Stimulated activated CD4-positive, alpha-beta T cell treated with anti-CD3 and anti-CD28 coated beads, Interleukin-2, amount 100 ng/mL, for 48 hours (primary cell): ENCODE results near the gene ABLIM2.

Source experiments
- DNase-seq, 2 donors: peaks; one replicate each; pipeline ENCODE4 v3.0.0-alpha.2; 2020

Gene ABLIM2

DNA sequence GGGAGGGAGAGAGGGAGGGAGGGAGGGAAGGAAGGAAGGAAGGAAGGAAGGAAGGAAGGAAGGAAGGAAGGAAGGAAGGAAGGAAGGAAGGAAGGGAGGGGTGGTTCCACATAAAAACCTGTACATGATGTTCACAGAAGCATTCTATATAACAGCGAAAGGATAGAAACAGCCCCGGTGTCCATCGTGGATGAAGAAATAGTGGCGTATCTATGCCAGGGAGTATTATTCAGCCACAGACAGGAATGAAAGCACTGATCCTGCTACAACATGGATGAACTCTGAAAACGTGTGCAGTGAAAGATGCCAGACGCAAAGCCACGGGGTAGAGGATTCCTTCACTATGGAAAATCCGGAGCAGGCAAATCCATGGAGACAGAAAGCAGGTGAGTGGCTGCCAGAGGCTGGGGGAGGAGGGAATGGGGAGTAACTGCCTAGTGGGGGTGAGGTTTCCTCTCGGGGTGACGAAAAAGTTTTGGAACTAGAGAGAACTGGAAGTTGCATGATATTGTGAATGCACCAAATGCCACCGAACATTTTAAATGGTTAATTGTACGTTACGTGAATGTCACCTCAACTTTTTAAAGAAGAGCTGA, 92.2 kb downstream of the ABLIM2 start:
- DNase-seq: no peak

DNA sequence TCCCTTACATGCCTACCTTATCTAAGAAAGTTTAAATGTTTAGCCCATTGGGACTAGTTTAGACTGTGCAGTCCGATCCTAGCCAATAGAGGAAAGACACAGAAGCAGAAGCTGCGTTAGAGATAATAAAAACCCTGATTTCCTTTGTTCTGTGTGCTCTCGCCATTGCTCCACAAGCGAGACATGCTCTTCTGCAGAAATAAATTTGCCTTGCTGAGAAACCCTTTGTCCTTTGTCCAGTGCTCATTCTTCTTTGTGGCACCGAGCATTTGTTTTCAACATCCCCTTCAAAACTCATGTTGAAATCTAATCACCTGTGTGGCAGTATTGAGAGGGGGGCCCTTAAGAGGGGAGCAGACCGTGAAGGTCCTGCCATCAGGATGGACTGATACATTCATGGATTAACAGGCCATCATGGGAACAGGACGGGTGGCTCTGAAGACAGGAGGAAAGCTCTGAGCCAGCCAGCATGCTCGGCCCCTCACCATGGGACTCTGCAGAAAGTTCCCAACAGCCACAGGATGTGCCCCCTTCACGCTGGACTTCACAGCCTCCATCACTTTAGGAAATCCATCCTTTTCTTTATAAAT, 94.5 kb downstream of the ABLIM2 start:
- no peak for DNase-seq

DNA sequence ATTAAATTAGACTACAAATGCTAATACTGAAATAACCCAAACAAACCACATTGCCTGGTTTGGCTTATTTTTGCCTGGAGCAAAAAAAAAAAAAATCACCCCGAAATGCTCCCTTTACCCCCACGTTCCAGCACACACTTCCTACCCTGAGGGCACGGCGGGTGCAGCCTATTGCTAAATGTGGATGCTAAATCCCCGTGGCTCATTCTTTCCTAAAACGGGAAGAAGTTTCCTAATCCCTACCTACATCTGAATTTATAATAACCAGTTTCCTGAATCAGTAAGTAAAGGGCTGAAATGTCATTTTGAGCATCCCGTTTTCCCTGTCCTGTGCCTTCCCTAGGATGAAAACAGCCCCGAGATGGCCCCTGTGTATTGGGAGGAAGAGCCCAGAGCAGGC, 97.0 kb downstream of the ABLIM2 start:
- DNase-seq: no peak

DNA sequence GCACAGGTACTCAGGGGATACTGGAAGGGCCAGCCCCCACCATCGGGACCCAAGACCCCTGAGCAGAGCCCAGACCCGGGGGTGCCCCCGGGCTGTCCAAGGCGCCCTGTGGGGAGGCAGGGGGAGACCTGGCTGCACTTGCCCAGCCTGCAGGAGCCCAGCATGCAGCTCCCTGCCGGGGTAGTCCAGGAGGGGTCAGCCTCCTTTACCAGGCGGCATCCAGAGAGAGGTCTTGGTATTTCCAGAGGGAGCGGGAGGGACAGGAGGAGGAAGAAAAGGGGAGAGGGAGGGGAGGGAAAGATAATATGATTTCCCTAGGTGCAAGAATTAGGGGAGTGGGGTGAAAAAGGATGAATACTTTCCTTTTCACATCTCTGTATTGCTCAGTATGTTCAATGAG, 97.5 kb downstream of the ABLIM2 start:
- DNase-seq: no peak

DNA sequence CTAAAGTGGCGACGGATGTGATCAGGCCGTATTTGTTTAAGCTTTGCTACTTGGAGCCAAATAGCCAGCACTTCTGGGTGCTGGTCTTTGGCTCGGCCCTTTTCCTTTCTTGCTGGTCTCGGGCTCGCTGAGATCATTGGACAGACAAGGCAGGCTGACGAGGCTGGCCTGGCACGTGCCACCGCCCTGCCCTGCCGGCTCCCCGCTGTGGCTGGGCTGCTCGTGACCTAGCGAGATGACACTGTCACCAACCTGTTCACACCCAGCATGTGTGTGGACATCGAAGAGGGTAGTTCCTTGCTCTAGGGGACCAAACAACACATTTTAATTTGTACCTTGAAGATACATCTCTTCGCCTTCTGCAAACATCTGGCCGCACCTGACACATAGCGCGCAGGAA, 98.0 kb downstream of the ABLIM2 start:
- DNase-seq: no peak

DNA sequence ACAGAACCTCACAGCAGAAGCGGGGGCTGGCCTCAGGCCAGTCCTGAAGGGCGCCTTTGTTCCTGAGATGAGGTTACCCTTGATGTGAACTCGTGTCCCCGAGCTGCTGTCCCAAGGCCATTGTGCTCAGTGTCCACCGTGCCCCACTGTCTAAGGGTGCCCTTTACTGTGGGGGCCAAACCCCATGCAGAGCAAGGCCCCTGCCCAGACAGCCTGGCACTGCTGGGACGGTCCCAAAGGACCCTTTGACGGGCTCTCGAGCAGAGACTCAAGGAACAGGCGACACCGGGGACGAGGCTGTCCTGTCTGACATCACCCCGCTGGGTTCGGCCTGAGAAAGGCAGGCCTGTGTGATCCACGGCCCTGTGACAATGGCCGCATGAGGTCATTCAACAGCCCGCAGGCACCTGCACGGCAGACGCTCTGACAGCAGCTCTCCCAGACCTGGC, 100.6 kb downstream of the ABLIM2 start:
- DNase-seq: no peak

DNA sequence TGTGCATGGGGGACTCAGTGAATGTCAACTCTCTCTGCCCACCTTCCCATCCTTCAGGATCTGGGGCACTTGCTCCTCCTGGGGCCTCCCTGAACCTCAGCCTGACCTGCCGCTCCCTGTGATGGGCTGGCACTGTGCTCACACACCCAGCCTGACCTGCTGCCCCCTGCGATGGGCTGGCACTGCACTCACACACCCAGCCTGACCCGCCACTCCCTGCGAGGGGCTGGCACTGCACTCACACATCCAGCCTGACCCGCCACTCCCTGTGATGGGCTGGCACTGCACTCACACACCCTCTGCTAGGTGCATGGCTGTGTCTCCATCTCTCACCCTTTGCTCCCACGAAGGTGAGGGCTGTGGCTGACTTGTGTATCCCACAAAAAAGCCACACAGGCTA, 103.4 kb downstream of the ABLIM2 start:
- no peak for DNase-seq

DNA sequence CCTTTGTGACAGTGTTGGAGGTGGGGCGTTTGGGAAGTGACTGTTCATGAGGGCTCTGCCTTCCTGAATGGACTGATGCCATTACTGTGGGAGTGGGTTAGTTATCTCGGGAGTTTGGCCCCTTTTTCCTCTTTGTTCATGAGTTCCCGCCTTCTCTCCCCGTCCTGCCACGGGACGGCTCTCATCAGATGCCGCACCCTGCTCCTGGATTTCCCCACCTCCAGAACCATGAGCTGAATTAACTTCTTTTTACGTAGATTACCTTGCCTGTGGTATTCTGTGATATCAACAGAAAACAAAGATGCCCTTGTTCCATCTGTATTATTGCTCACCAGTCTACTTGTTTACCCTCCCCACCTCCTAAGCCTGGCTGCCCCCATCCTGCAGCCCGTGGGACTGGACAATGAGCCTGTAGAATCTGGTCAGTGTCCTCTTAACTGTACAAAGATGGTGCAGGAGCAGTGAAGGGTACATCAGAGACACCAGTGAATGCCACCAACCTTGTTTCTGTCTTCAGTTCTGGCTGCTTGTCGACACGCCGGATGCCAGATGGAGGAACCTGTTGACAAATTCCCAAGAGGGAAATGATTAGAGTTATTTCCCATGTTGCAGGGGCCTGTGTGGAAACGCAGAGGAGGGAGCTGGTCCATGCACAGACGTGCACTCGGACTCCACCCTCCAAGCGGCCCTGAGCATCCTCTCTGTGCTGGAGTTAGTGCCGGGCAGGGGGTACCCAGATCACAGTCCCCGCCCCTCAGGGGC, 104.7 kb downstream of the ABLIM2 start:
- no peak for DNase-seq

DNA sequence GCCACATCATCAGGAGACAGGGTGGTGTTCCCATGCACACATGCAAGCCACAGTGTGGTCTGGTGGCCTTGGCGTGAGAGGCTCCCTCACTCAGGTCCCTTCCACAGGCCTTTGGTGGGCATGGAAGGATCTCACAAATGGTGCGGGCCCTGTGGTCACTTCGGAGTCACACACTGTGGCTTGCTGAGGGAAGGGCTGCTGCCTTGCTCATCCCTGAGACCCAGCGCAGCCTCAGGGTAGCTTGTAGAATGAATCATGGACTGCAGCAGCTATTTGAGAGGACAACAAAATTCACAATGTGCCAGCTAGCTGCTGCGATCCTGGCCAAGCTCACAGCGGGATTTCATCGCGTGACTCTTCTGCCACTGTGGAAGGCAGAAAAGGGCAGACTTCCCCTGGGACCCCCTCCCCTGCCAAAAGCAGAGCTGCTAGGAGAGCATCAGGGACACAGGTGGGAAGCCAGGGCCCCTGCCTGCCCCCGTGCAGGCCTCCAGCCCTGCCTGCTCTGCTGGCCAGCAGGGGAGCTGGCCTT, 106.4 kb downstream of the ABLIM2 start:
- DNase-seq: no peak

DNA sequence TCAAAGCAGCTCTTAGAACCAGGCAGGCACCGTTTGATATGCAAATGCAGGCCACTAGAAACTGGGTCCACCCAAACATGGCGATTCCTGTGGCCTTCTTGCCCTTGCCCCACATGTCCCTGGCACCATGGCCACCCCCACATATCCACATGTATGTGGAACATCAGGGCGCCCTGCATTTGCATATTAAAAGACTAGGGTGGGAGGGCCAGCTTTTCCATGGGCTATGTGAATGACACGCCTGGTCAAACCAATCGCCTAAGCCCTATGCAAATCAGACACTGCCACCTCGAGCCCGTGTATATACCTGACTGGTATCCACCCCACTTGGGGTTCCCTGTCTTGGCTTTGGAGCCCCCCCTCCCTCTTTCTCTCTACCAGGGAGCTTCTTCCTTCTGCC, 107.0 kb downstream of the ABLIM2 start:
- DNase-seq: no peak

DNA sequence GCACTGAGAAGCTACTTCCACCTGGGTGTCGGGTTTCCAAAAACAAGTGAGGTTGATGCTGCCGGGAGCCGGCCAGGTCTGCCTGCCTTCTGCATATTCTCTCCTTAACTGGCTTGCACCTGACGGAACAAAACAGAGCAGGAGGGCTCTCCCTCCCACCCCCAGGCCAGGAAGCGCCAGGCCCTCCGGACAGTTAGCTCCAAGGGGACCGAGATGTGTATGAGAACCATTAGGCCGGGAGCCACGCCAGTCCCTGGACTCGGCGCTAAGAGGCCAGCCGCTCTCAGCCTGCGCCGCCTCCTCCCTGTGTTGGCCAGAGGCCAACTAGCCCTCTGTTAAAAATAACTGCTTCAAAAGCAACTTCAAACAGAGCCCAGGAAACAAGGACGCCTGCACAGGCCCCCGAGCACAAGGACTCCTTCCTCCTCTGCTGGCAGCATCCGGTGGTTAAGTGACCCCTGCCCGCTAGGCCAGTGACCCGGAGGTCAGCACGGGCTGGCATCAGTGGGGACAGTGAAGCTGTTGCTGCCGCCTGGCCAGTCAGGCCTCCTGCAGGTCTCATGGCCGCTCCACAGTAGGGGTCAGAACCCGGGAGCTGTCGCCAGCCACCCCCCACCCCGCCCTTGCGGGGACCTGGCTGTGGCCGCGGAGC, 107.9 kb downstream of the ABLIM2 start:
- no peak for DNase-seq

DNA sequence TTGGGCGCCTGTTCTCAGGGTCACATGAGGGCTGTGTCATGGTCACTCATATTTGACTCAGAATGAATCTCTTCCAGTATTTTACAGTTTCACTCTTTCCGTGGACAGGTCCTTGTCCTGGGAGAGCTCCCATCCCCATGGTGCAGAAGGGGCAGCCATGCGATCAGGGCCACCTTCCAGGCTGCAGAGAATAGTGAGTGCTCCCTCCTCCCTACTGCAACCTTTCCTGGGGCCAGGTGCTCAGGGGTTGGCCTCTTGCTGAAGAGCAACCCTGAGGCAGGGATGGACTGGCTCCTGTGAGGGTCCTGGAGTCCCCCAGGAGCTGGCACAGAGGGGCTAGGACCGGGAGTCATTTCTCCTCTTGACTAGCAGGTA, 108.4 kb downstream of the ABLIM2 start:
- DNase-seq: no peak

DNA sequence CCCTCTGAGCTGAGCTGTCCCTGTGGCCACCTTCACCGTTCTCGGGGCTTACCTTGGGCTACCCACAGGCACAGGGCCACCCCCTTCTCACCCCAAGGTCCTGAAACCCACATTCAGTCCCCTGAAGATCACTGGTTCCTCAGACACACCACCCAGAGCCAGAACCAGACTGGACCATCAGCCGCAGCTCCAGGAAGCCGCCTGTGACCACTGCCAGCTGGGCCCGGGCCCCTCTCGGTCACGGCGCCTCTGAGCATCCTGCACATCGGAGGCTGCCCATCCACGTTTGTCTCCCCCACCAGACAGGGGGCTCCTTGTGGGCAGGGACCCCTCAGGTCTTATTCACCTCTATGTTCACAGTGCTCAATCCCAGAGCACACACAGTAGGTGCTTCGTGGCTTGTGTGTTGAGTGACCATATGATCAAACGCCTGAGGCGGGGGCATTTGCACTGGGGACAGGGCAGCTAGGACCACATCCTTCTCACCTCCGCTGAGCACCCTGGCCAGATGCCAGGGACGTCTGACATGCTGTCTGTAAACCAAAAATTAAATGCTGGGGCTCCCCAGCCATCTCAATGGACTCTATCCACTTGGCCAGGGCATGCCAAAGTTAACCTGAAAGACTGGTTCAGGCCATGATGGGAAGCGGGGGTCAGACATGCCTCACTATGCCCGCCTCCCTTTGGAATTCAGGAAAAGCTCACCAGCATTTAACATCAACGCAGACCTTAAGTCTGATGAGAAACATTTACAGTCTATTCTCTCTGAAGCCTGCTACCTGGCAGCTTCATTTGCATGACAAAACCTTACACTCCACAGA, 109.5 kb downstream of the ABLIM2 start:
- no peak for DNase-seq

DNA sequence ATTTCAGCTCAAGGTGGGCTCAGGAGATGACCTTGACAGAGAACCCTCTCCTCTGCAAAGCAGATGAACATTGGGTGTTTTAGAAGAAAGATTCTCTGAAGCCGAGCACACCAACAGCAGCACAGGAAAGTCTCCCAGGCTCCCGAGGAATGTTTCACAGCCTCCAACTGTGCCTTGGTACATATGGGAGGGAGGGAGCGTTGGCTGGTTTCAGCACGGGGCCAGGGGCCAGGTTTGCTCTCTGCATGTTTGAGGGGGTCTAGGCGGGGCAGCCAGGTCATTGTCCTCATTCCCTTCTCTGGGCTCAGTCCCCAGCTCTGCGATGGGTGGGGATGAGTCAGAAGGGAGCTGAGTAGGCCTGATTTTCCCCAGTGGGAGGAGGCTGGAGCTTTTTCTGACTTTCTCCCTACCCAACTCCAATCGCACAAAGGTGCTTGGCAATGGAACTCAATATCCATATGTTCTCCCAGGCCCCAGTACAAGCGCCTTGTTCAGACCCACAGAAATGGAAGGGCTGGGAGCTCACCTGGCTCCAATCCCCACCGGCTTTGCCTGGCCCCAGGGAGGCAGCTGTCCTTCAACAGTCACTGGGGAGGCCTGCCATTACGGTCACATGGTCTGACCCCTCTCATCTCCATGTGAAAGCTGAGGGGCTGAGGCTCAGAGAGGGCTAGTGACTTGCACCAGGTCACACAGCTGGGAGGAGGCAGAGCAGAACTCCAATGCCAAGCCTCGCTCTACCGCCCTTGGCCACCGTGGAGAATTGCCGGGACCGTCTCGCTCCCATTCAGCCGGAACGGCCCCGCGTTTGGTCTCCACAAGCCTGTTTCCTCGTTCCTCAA, 110.6 kb downstream of the ABLIM2 start:
- no peak for DNase-seq

DNA sequence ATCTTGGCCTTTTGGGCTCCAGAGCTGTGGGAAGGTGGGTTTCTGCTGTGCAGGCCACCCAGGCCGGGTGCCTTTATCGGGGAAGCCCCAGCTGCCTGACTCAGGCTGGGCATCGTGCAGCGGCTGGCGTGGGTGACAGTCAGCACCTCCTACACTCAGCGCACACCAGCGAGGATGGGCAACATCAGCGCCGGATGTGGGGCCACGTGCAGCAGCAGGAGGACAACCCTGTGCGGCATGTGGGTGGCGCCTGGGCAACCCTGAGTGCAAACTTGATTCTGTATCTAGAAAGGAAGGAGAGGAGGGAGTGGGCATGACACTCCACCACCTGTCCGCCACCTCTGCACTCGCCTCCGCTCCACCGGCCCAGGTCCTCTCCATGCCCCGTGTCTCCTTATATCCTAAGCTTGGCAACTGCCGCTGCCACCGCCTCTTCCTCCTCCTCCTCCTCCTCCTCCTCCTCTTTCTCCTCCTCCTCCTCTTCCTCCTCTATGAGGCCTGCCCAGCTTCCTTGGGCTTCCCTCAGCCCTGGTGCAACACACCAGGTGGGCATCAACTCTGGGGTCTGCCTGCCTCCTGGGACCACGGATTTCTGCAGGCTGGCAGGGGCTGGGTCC, 111.6 kb downstream of the ABLIM2 start:
- DNase-seq: no peak

DNA sequence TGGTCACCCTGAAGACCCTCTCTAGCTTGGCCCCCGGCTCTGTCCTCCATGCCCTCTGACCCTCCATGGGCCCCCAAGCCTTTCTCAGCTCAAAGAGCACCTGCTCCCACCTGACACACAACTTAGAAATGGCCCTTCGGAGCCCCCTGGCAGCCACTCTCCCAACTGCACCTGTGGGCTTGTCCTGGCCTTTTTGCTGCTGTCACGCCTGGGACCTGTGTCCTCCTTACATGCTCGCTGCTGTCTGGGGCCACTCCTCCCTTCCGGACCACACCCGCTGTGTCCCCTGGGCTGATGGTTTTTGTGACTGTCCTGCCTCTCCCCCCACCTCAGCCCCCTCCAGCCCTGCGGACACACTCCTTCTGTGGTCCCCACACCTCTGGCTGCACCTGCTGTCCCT, 112.7 kb downstream of the ABLIM2 start:
- DNase-seq: no peak

DNA sequence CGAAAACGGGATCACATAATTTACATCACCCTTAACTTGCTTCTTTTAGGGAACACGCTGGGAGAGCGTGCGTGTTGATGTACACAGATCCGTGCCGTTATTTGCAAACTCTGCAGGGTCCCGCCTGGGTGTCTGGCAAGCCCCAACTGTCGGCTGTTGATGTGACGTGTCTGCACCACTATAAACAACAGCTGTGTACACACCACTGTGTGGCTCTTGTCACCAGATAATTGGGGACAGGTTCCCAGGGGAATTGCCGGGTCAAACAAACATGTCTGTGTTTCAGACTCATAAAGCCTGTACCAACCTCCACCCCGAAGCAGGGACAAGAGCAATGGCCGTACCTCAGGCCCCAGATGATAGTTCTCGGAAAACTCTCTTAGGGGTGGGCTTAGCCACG, 113.9 kb downstream of the ABLIM2 start:
- DNase-seq: no peak

DNA sequence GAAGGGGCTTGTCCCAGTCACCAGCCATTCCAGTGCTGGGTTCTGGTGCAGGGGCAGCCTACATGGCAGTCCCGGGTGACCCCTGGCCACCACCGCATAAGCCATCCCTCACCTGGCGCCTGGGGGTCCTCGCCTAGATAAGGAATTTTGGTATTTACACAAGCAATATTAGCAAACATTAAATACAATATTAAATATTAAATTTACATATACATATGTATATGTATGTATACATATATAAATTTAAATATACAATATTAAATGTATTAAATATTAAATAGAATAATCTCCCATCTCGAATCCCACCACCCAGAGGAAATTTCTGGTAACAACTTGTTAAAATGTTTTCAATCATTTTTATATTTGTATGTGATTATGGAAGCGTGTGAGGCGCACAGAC, 114.4 kb downstream of the ABLIM2 start:
- DNase-seq: no peak

DNA sequence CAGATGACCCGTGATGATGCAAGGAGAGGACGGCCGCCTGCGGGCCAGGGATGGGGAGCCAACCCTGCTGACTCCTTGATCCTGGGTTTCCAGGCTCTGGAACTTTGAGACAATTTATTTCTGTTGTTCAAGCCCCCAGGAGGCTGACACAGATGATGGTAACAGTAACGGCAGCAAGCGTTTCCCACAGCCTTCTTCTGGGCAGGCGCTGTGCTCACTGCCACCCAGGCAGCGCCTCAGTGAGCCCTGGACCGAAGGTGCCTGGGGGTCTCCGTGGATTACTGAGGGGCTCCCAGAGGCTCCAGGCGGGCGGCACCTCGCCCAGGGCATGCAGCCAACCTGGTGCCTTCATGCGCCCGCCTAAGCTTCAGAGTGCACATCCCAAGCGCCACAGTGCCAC, 115.0 kb downstream of the ABLIM2 start:
- no peak for DNase-seq

DNA sequence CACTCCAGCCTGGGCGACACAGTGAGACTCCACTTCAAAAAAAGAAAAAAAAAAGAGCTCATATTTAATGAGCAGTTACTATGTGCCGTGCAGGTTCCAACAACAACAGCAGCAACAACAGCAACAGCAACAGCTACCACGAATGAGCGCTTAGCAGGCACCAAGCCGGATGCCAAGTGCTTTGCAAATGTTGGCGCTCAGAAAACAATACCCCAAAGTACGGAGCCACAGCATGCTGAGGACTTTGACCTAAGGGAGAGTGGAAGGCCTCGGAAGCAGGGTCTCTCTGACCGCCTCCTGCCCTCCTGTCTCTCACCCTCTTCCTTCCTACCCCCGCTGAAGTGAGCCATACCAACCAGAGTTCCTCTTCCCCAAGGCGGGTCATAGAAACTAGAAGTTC, 116.7 kb downstream of the ABLIM2 start:
- DNase-seq: no peak

DNA sequence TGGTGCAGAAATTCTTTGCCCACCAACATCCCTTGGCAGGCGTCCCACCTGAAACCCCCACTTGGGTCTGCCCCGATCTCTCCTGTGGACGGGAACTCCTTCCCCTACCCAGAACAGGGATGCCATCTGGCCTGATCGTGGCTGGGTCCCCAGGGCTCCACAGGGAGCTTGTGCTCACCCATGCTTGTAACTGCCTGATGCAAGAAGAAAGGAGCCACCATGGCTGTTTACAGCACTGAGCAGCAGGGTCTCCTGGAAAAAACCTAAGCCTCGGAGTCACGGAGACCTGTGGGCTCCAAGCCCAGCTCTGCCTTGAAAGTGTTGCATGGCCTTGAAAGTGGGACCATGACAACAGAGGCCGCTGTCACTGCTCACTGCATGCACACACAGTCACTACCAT, 117.4 kb downstream of the ABLIM2 start:
- no peak for DNase-seq
